ENCODE results near the gene PPP1CA.

PPP1CA gene

DNA sequence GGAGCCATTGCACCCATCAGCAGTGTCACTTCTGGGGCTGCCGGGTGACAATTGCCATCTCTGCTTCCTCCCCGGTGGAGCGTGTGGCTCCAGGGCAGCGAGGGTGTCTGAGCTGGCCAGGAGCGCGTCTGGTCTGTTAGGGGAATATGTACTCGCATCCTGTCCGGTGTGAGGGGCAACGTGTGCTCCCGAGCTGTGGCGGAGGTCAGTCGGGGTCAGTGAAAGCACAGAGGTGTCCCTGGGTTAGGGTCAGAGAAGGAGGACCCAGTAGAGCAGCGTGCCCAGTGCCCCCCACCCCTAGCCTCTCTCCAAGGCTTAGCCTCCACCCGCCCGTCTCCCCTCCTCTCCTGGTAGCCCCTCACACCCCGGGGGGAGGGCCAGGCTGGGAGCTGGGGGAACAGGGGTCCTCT is 29.7 kb downstream of the PPP1CA start:
- H4K20me1 ChIP-seq (ENCODE audit: control insufficient read depth, insufficient read depth, low read depth, low read length): peaks cover 15% of the 10 kb centered on the region
- peak overlapping the region; percentile 96 for H3K4me3 ChIP-seq (ENCODE audit: low read length)
- H3F3A ChIP-seq (ENCODE audit: control insufficient read depth, insufficient read depth): peaks cover 3% of the 10 kb centered on the region; the same call in 1 of the 2 replicates
- H3K4me2 ChIP-seq (ENCODE audit: low read length): peak overlapping the region; percentile 99
- peaks cover 82% of the 10 kb centered on the region for H3K4me1 ChIP-seq (ENCODE audit: control insufficient read depth, low read length)
- H3K27ac ChIP-seq (ENCODE audit: low read depth, low read length): no peak overlapping the region
- peaks cover 73% of the 10 kb centered on the region for H3K79me2 ChIP-seq (ENCODE audit: control insufficient read depth, low read length)
- H3K9me2 ChIP-seq (replicated peaks; ENCODE audit: control insufficient read depth, low read length): no peaks in the 10 kb centered on the region
- no peaks in the 10 kb centered on the region for H3K9me3 ChIP-seq (ENCODE audit: control insufficient read depth, insufficient read depth, low read length)
- no peaks in the 10 kb centered on the region for H3K27me3 ChIP-seq (ENCODE audit: control insufficient read depth, low read length)
- peaks cover 22% of the 10 kb centered on the region for H3K36me3 ChIP-seq (ENCODE audit: control insufficient read depth, low read length)
- TF ChIP-seq EZH2phosphoT487 (IDR thresholded peaks at IDR 0.05; ENCODE audit: borderline replicate concordance, low read length): no peak
- TF ChIP-seq, protein P1, sequence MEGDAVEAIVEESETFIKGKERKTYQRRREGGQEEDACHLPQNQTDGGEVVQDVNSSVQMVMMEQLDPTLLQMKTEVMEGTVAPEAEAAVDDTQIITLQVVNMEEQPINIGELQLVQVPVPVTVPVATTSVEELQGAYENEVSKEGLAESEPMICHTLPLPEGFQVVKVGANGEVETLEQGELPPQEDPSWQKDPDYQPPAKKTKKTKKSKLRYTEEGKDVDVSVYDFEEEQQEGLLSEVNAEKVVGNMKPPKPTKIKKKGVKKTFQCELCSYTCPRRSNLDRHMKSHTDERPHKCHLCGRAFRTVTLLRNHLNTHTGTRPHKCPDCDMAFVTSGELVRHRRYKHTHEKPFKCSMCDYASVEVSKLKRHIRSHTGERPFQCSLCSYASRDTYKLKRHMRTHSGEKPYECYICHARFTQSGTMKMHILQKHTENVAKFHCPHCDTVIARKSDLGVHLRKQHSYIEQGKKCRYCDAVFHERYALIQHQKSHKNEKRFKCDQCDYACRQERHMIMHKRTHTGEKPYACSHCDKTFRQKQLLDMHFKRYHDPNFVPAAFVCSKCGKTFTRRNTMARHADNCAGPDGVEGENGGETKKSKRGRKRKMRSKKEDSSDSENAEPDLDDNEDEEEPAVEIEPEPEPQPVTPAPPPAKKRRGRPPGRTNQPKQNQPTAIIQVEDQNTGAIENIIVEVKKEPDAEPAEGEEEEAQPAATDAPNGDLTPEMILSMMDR (IDR thresholded peaks at IDR 0.05; ENCODE audit: low read depth, low read length, poor library complexity, severe bottlenecking): no peak

DNA sequence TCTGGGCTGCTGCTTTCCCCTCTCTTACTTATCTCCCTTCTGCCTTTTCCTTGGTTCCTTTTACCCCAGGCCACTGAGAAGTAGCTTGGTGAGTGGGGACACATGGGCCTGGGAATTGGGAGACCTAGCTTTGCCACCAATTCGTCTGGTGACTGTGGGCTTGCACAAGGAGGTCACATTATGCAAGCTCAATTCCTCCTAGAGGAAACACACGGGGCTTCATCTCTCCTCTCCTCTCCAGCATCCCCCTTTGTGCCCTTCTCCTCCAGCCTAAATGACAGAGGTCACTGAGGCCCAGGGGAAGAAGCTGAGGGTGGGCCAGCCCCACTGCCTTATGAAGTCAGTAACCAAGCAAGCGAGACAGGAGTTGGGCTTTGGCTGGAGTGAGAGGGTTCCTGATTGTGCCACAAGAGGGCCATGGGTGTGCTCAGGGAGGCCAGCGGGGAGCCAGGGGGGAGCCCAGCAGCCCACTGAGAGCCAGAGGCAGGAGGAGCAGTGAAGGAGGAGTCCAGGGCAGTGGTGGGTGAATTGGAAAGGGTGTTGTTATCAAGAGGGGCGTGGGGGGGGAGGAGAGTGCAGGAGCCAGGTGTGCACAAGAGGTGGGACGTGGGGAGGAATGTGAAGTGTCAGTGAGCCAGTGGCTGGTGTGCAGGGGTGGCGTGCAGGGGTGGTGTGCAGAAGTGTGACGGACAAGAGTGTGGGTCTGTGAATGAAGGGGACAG is 30.3 kb downstream of the PPP1CA start:
- no peak overlapping the region for H3K27ac ChIP-seq (ENCODE audit: low read depth, low read length)
- TF ChIP-seq, protein P1 (IDR thresholded peaks at IDR 0.05; ENCODE audit: low read depth, low read length, poor library complexity, severe bottlenecking): peak; percentile 63
- no peak for TF ChIP-seq EZH2phosphoT487 (IDR thresholded peaks at IDR 0.05; ENCODE audit: borderline replicate concordance, low read length)
- peaks cover 86% of the 10 kb centered on the region for H3K4me1 ChIP-seq (ENCODE audit: control insufficient read depth, low read length)
- H3K27me3 ChIP-seq (ENCODE audit: control insufficient read depth, low read length): no peaks in the 10 kb centered on the region
- peaks cover 25% of the 10 kb centered on the region for H3K36me3 ChIP-seq (ENCODE audit: control insufficient read depth, low read length)
- H3K4me3 ChIP-seq (ENCODE audit: low read length): peak overlapping the region; percentile 96
- peaks cover 15% of the 10 kb centered on the region for H4K20me1 ChIP-seq (ENCODE audit: control insufficient read depth, insufficient read depth, low read depth, low read length)
- no peaks in the 10 kb centered on the region for H3K9me3 ChIP-seq (ENCODE audit: control insufficient read depth, insufficient read depth, low read length)
- H3K79me2 ChIP-seq (ENCODE audit: control insufficient read depth, low read length): peaks cover 79% of the 10 kb centered on the region
- peak overlapping the region; percentile 99 for H3K4me2 ChIP-seq (ENCODE audit: low read length)
- H3F3A ChIP-seq (ENCODE audit: control insufficient read depth, insufficient read depth): peaks cover 3% of the 10 kb centered on the region; the same call in 1 of the 2 replicates
- H3K9me2 ChIP-seq (replicated peaks; ENCODE audit: control insufficient read depth, low read length): no peaks in the 10 kb centered on the region

DNA sequence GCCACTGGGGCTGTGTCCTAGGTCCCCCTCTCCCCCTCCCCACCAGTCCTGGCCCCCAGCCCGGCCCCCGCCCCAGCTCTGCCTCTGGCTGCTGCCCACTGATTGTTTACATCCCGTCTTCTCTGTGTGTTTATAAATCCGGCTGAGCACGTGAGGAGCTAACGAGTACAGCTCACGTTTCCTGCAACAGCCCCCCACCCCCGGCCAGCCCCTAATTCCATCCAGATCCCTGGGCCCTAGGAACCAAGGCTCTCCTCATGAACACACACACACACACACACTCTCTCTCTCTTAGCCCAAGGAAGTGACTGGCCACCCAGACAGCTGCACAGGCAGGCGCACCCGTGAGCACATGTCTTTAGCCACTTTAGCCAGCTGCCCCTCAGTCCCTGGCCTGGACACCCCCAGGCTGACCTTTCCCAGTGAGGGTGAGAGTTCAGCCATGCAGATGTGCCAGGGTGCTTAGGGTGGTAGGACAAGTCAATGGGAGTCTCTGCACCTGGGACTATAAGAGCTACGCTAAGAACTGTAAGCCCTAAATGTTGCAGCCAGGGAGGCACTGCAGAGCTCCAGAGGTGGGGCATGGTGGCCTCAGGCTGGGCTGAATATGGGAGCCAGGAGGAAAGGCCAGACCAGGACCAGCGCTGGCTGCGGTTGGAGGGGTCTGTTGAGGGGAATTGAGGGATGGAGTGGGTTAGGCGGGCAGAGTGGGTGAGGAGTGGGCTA is 31.1 kb downstream of the PPP1CA start:
- Histone ChIP-seq H3K4me1 (ENCODE audit: control insufficient read depth, low read length) (peaks cover 86% of the 10 kb centered on the region), H3K9me3 (ENCODE audit: control insufficient read depth, insufficient read depth, low read length) (no peaks in the 10 kb centered on the region), H3K36me3 (ENCODE audit: control insufficient read depth, low read length) (peaks cover 33% of the 10 kb centered on the region), H3K4me2 (ENCODE audit: low read length) (peak overlapping the region; percentile 99), H3K79me2 (ENCODE audit: control insufficient read depth, low read length) (peaks cover 84% of the 10 kb centered on the region), H3K4me3 (ENCODE audit: low read length) (no peak overlapping the region), H3K27ac (ENCODE audit: low read depth, low read length) (no peak overlapping the region), H3K27me3 (ENCODE audit: control insufficient read depth, low read length) (no peaks in the 10 kb centered on the region), H3F3A (ENCODE audit: control insufficient read depth, insufficient read depth) (peaks cover 6% of the 10 kb centered on the region; the same call in 1 of the 2 replicates), H3K9me2 (replicated peaks; ENCODE audit: control insufficient read depth, low read length) (no peaks in the 10 kb centered on the region), H4K20me1 (ENCODE audit: control insufficient read depth, insufficient read depth, low read depth, low read length) (peaks cover 15% of the 10 kb centered on the region)
- TF ChIP-seq, protein P1 (IDR thresholded peaks at IDR 0.05; ENCODE audit: low read depth, low read length, poor library complexity, severe bottlenecking): no peak
- TF ChIP-seq EZH2phosphoT487 (IDR thresholded peaks at IDR 0.05; ENCODE audit: borderline replicate concordance, low read length): no peak

Measured in DOHH2 (cell line).